ENCODE measurements around the gene FAT4. TPM values are rescaled to one million over a fixed set of nuclear protein-coding genes. Genes with fewer than 3 reads are reported as not detected.

Gene FAT4
- total and polyA plus RNA-seq, 2 of the 4 experiments (the other 2 are of a cell fraction) = 6.8 to 37.5 TPM

DNA sequence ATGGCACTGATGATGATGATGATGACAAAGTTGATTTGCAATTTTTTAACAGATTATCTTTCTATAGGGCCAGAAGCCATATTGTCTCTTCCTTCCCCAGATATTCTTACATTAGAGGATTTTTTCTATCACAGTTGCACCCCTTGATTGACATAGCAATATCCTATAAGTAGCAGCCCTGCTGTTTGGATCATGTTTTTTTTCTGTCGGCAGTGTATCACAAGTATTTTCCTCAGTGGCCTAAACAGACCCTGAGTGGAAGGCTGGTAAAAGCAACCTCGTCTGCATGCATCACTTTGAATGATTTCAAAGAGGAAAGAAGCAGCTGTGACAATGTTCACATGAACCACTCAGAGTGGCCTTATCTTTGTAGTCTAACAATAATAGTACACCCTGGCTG is 41.0 kb downstream of the FAT4 start:
- H4K5ac ChIP-seq (ENCODE audit: low read depth, low read length) = no peak overlapping the region
- no peaks in the 10 kb centered on the region for H3K9me3 ChIP-seq (ENCODE audit: control insufficient read depth, insufficient read depth, low read length)
- H4K20me1 ChIP-seq (ENCODE audit: insufficient read depth, low read length) = no peaks in the 10 kb centered on the region
- dilution Hi-C loops (cut with HindIII; ENCODE audit: low sequenced_read_pairs, unreplicated experiment) (no loop called here), in situ Hi-C loops (cut with MboI; ENCODE audit: low sequenced_read_pairs) (no loop called here), intact Hi-C loops (cut with micrococcal nuclease) (no loop called here)
- H3K4ac ChIP-seq (ENCODE audit: low read depth, low read length) = no peak overlapping the region
- no peak overlapping the region for H3K56ac ChIP-seq (ENCODE audit: extremely low read depth, insufficient read depth, low read length)
- H3K79me1 ChIP-seq (ENCODE audit: low read depth in 1 of 2, low read length in 2 of 2) = peaks cover 3 to 4% of the 10 kb centered on the region in 2 experiments; a peak in 2 of 4 replicates
- peaks cover 3% of the 10 kb centered on the region; the same call in 1 of the 2 replicates for H3K9me1 ChIP-seq (ENCODE audit: insufficient read depth, low read length)
- no peaks in the 10 kb centered on the region for H3K4me1 ChIP-seq (ENCODE audit: control insufficient read depth, insufficient read depth, low read length)
- no peak overlapping the region for H3K14ac ChIP-seq (replicated peaks; ENCODE audit: low read depth, low read length)
- no peak overlapping the region for H3K9ac ChIP-seq (ENCODE audit: low read depth, low read length)
- ChIA-PET POLR2A (ENCODE audit: unreplicated experiment) (no interaction called here), CTCF (no interaction called here)
- no peak overlapping the region for H3K4me2 ChIP-seq (ENCODE audit: low read depth, low read length)
- no TSS peak for BruUV-seq (replicated peaks)
- no peak overlapping the region for H2AK9ac ChIP-seq (replicated peaks; ENCODE audit: low read depth, low read length, poor library complexity)
- H4K8ac ChIP-seq (ENCODE audit: low read depth in 2 of 2, low read length in 2 of 2) = no peak overlapping the region
- no peaks in the 10 kb centered on the region for H3K27me3 ChIP-seq (ENCODE audit: control insufficient read depth, insufficient read depth, low read length)
- no peak overlapping the region for H2BK15ac ChIP-seq (ENCODE audit: low read depth, low read length)
- TF ChIP-seq POLR2A (IDR thresholded peaks at IDR 0.05; ENCODE audit: low read depth, low read length) (no peak), MXI1 (IDR thresholded peaks at IDR 0.05; ENCODE audit: borderline replicate concordance, low read depth, low read length) (no peak), CEBPB (IDR thresholded peaks at IDR 0.05; ENCODE audit: low read depth, low read length) (no peak), FOS (IDR thresholded peaks at IDR 0.05; ENCODE audit: low read depth, low read length) (no peak), BHLHE40 (IDR thresholded peaks at IDR 0.05; ENCODE audit: low read depth, low read length) (no peak), NFE2L2 (IDR thresholded peaks at IDR 0.05; ENCODE audit: low read depth, low read length) (no peak), RAD21 (IDR thresholded peaks at IDR 0.05; ENCODE audit: low read length) (no peak), MAZ (IDR thresholded peaks at IDR 0.05; ENCODE audit: borderline replicate concordance, low read depth, low read length) (no peak), SMC3 (IDR thresholded peaks at IDR 0.05; ENCODE audit: low read depth, low read length) (no peak)
- TF ChIP-seq, protein P1, sequence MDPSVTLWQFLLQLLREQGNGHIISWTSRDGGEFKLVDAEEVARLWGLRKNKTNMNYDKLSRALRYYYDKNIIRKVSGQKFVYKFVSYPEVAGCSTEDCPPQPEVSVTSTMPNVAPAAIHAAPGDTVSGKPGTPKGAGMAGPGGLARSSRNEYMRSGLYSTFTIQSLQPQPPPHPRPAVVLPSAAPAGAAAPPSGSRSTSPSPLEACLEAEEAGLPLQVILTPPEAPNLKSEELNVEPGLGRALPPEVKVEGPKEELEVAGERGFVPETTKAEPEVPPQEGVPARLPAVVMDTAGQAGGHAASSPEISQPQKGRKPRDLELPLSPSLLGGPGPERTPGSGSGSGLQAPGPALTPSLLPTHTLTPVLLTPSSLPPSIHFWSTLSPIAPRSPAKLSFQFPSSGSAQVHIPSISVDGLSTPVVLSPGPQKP (IDR thresholded peaks at IDR 0.05; ENCODE audit: borderline replicate concordance, low read depth, low read length) = no peak
- TF ChIP-seq, protein P2, sequence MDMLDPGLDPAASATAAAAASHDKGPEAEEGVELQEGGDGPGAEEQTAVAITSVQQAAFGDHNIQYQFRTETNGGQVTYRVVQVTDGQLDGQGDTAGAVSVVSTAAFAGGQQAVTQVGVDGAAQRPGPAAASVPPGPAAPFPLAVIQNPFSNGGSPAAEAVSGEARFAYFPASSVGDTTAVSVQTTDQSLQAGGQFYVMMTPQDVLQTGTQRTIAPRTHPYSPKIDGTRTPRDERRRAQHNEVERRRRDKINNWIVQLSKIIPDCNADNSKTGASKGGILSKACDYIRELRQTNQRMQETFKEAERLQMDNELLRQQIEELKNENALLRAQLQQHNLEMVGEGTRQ (IDR thresholded peaks at IDR 0.05; ENCODE audit: low read depth, low read length) = no peak
- H2AFZ ChIP-seq (replicated peaks; ENCODE audit: low read length, poor library complexity) = no peak overlapping the region
- no peak overlapping the region for H2AK5ac ChIP-seq (ENCODE audit: low read depth, low read length)
- ATAC-seq (ENCODE audit: low read depth) (no peak), DNase-seq (no peak)
- no peak overlapping the region for H2BK5ac ChIP-seq (ENCODE audit: low read depth, low read length, poor library complexity, severe bottlenecking)
- H3K18ac ChIP-seq (ENCODE audit: low read depth, low read length) = no peak overlapping the region
- no peaks in the 10 kb centered on the region for H3K36me3 ChIP-seq (ENCODE audit: control insufficient read depth, insufficient read depth, low read length)
- no peak overlapping the region for H2BK120ac ChIP-seq (ENCODE audit: low read depth, low read length)
- H3K23ac ChIP-seq (ENCODE audit: low read depth, low read length) = no peak overlapping the region
- no peak overlapping the region for H3K4me3 ChIP-seq (ENCODE audit: insufficient read depth, low read depth, low read length)
- no peak overlapping the region for H4K91ac ChIP-seq (ENCODE audit: insufficient read depth, low read depth, low read length)
- H3K27ac ChIP-seq (ENCODE audit: insufficient read depth, low read length) = no peak overlapping the region
- no CpG with 5 or more reads among the region's 2 CpGs for WGBS, 2 experiments (ENCODE audit: extremely low coverage in 2 of 2, insufficient read length in 1 of 2)
- no peak overlapping the region for H2BK20ac ChIP-seq (ENCODE audit: low read depth, low read length)
